Activated T-cell treated with anti-CD3 and anti-CD28 coated beads, Interleukin-2, amount 50 U/mL, for 1 hour (primary cell): ENCODE data around the gene MRPS18A.

Source experiments
- DNase-seq: peaks from one replicate; pipeline ENCODE4 v3.0.0-alpha.2; 2020

Gene MRPS18A

DNA sequence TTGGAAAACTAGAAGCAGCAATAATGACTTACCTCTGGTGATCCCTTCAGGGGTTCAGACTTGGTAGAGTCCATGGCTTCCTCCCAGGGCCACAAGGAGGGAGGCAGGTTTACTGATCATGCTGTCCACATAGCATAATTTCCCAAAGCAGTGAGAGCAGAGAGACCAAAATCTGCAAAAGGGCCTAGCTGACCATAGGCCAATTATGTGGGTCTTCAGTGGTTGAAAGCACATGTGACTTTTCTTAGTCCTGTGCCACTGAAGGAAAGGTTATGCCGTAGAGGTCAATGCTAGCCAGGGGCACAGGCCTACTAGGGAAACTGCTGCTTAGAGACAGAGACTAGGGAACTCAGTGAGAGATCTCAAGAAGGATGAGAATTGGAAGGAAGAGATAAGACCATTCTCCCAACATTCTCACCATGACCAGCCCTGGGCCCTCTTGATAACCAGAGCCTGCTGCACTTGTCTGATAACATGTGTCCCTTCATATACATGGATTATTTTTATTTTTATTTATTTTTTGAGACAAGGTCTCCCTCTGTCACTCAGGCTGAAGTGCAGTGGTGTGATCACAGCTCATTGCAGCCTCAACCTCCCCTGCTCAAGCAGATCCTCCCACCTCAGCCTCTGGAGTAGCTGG is 56.5 kb downstream of the MRPS18A start:
- DNase-seq, result no peak

DNA sequence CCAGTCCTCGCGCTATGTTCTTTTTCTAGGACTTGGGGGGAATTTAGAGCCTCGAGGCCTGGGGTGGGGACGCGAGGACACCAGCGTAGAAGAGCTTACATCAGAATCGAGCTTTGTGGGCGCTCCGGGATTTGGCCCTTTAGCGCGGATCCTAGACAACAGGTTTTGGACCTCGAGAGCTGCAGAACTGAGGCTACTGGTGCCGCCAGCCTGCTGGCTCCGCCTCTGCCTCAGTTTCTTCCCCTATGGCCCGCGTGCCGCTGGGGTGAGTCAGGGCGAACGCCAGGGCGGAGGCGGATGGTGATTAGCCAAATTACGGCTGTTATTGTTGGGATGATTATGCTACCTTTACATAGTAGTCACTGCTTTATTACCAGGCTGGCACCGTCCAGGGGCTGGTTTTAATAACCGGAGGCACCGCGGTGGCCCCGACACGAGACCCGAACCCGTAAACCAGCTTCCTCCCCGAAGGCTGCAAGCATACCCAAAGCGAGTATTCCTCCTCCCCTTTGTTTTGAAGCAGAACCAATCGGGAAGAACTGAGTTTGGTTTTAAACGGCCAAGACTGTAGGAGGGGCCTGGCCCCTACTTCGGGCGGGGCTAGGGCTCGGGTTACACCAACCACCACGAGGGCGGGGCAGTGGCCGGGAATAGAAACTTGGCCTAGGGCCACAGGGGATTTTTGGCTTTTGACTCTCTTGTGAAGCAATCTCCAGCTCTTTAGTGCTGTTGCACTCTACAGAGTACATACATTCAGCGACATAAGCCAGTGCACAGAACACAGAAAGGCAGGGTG is 57.9 kb downstream of the MRPS18A start:
- DNase-seq, result peak; percentile 84

DNA sequence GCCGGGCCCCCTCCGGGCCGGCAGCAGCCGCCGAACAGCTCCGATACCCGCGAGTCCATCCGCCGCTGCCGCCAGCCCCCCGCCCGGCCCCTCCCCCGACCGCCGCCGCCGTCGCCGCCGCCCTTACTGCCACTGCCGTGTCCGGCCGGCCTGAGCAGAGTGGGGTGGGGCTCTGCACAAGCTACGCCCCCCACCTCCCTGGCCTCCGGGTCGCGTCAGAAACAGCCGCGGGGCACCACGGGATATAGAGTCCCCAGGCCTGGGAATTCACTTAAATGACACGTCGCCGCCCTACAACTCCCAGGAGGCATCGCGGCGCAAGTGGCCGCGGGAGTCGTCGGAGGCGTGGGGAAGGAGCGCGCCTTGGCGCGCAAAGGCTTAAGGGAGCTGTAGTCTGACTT is 58.5 kb downstream of the MRPS18A start, which contains the start of gene GTPBP2:
Gene GTPBP2 (minus strand): TSS at position 161 of the 401 bp plus-strand sequence. CDS start 102 bp downstream, at position 59.
- peak; percentile 93 for DNase-seq

DNA sequence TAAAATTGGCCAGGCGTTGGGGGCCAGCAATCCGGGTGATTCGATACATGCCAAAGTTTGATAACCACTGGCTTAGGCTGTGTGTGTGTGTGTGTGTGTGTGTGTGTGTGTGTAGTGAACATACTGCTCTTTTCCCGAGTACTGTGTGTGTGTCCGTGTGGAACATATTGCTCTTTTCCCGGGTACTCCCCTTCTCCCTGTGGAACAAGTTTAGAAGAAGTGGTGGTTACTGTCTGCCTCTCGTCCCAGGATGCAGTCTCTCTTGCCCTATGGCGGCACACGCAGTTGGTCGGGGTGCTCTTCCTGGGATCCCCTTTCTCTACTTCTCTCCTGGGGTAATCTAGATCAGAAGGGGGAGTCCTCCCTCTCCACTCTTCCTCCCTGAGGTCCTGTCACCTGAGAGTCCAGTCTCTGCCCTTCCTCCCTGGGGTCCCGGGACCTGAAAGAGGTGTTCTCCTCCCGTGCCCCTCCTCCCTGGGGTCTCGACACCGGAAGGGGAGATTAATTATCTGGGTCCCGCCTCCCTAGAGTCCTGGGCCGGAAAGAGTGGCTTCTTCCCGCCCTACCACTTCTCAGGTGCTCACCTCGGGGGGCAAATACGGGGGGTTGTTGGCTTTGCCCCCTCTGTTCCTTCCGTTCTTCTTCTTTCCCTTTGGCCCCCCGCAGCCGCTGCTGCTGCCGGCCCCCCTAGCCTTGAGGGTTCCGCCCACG is 59.0 kb downstream of the MRPS18A start:
- DNase-seq, result peak; percentile 59

DNA sequence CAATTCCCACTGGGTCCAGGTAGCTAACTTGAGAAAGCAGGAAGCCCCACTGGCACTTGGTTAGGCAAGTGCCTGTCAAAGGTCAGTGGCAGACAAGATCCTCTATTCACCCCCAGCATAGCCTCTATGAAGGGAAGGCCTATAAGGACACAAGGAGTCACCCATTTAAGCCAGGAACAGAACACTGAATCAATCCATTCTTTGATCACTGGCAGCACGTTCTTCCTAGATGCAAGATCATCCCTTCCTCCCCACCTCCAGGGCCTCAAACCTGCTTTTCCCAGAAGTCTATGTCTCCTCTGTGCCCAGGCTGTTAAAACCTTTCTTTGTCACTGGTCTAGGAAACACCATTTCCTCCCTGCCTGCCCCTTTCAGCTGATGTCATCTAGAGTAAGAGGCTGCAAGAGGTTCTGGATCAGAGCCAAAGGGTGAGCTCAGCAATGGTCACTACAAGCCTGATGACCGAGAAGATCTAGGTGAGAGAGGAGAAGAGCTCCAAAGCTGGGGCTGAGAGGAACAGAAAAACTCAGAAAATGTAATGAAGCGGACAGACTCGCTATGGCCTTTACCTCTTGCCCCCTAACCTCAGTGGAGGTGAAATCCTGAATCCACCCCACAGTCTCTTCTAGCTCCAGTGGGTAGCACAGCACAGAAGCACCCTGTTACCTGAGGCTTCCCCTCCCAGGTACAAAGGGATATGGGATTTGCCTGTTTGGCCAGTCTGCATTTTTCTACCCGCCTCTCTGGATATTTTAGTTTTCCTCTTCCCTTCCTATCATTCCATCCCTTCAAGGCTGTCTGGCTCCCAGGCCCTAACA is 60.4 kb downstream of the MRPS18A start:
- no peak for DNase-seq

DNA sequence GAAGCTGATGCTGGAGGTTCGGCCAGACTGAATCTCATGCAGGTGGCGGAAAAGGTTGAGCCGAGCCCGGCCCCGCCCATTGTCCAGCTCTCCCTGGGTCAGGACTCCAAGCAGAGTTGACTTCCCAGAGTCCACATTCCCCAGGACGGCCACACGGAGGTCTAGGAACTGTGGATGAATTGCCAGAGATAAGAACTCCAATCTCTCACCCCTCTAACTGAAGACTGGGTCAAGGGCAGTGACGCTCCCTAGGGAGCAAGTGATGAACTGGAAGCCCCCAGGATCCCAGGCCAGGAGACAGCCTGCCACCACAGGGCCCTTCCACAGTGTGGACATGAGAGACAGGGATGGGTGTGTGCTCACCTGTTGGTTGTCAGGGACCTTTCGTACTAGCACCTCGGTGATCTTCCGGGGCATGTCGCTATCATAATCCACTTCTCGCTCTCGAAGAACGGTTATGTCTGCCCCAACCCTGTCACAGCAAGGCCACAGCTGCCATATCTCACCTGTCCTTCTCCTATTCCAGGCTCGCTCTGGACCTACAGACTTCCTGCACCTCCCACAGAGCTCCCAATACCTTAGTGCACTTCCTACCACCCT is 62.1 kb downstream of the MRPS18A start:
- no peak for DNase-seq

DNA sequence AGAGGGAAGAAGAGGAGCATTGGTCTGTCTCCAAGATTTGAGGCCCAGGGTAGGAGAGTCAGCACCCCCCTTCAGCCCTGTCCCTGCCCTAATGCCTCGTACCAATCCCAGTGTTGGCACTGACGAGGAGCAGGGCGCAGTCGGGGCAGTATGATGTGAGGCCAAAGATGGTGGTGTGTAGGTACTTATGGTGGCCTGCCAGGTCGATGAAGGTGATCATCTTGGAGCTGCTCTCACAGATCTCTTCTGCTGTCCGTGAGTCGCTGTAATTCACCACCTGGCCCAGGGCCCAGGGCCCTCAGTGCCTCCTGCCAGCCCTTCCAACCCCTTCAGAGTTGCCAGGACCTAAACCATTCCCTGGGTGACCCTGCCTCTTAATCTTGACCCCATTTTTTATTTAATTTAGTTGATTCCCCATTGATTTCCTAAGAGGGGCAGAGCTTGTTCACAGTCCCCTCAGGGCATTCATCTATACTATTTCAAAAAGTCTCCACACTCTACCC is 62.8 kb downstream of the MRPS18A start:
- DNase-seq, result no peak

DNA sequence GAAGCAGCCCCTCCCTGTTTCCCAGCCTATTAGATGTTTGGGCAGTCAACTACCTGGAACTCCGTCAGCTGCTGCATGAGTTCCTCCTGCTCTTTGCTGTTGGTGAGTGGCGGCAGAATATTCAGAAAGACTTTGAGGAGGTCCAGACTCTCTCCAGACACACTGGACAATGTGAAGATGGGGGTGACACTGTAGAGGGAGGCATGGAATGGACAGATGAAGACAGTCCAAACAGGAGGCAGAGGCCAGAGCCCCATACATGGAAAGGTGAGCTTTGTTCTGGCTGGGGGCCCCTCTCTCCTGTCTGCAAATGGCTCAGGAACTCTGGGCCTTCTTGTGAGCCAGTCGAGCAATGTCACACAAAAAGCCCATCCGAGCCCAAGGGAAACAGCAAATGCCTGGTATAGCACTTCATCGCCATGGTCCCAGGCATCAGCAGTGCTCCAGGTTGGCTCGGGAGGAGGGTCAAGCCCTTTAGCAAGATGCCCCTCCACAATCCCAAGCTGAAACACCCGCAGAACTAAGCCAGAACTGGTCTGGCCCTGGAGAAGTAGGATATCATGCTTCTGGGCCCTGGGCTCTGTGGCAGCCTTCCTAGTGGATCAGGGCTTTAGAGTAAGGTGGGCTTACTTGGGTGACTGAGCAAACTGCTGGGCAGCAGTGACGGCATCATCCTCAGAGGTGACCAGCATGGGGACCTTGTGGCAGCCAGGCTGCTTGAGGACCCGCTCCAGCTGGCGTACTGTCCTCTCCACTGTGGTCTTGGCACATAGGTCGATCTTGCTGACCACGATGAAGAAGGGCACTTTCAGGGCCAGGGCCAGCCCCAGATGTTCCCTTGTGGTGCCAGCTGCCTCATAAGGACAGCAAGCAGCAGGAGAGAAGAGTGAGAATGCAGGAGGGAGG is 63.5 kb downstream of the MRPS18A start:
- no peak for DNase-seq

DNA sequence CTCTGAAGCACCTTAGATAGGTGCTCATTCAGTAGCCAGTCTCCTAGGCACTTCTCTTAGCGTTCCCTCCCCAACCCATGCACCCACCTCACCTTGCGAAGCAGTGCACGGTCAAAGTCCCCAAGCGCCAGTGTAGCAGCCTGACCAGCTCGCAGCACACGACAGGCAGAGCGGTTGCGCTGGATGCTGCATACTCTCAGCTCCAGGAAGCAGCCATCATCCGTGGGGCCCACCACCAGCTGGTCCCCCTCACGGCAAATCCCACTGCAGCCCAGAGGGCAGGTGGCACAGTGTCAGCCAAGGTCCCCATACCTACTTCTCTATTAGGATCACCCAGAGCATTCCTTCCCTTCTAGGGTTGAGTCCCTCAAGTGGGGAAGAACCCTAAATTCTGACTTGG is 65.0 kb downstream of the MRPS18A start:
- DNase-seq, result no peak

DNA sequence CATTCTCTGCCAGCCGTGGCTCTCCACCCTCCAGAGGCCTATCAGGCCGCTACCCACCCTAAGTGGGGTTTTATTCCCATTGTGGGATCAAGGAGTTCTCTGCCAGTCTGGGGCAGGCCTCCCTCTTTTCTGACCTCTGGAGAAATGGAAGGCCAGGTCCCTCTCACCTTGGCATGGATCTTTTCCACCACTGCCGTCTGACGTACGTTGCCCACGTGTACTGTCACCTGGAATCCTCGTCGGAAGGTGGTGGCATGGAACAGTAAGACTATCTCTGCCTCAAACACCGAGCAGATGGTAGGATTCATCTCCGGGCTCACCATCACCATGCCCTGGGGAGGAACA is 65.8 kb downstream of the MRPS18A start:
- DNase-seq, result no peak
